ENCODE results near the gene RARG.

The RARG gene

GRCh38 chr12:53244337-53244736 lies 12.3 kb upstream of the RARG start:
- no peak for DNase-seq

- DNase-seq: no peak
Measured at GRCh38 chr12:53241623-53242412, 9.8 kb upstream of the RARG start.

GRCh38 chr12:53239643-53240258 lies 7.7 kb upstream of the RARG start:
- no peak for DNase-seq

- DNase-seq: no peak
Measured at GRCh38 chr12:53236443-53237111, 4.6 kb upstream of the RARG start.

GRCh38 chr12:53235742-53236442 lies 3.9 kb upstream of the RARG start:
- peak; percentile 16 for DNase-seq

GRCh38 chr12:53235164-53235563 lies 3.2 kb upstream of the RARG start:
- no peak for DNase-seq

- DNase-seq: no peak
Measured at GRCh38 chr12:53234271-53234914, 2.4 kb upstream of the RARG start.

GRCh38 chr12:53233671-53234121 lies 1.7 kb upstream of the RARG start:
- DNase-seq: no peak

- DNase-seq: no peak
Measured at GRCh38 chr12:53232646-53233461, 845 bp upstream of the RARG start.

- DNase-seq: no peak
Measured at GRCh38 chr12:53231671-53231920, 413 bp downstream of the RARG start.

- DNase-seq: no peak
Measured at GRCh38 chr12:53230108-53230845, 1.7 kb downstream of the RARG start.

GRCh38 chr12:53229454-53229853 lies 2.6 kb downstream of the RARG start:
- no peak for DNase-seq

GRCh38 chr12:53227836-53228235 lies 4.2 kb downstream of the RARG start:
- no peak for DNase-seq

GRCh38 chr12:53227341-53227740 lies 4.7 kb downstream of the RARG start:
- DNase-seq: no peak

- DNase-seq: no peak
Measured at GRCh38 chr12:53226815-53227214, 5.2 kb downstream of the RARG start.

GRCh38 chr12:53225635-53226424 lies 6.2 kb downstream of the RARG start:
- no peak for DNase-seq

- DNase-seq: no peak
Measured at GRCh38 chr12:53224897-53225634, 6.9 kb downstream of the RARG start.

- DNase-seq: no peak
Measured at GRCh38 chr12:53224061-53224896, 7.7 kb downstream of the RARG start.
